Anterior cingulate cortex (tissue), 58 donors: ENCODE measurements around the gene PLCXD1.
"Not testable (repeated sequence)": the region's sequence is repeated elsewhere in the genome, so short reads cannot be mapped to it uniquely, and the experiment has no call there.

Experiments
- DNase-seq, 58 donors: peaks; one replicate each; lab custom pipeline; 2025; lab: John Stamatoyannopoulos, UW

Gene PLCXD1

GRCh38 chrX:281166-281999 is at the start of gene PLCXD1:
Gene PLCXD1, plus strand, starts transcription at chrX:281381. Its CDS starts 2,807 bp downstream, at chrX:284188.
- no peak for DNase-seq

- DNase-seq, result not testable (repeated sequence)
Observed at GRCh38 chrX:231637-232277, 49.4 kb upstream of the PLCXD1 start.

DNA sequence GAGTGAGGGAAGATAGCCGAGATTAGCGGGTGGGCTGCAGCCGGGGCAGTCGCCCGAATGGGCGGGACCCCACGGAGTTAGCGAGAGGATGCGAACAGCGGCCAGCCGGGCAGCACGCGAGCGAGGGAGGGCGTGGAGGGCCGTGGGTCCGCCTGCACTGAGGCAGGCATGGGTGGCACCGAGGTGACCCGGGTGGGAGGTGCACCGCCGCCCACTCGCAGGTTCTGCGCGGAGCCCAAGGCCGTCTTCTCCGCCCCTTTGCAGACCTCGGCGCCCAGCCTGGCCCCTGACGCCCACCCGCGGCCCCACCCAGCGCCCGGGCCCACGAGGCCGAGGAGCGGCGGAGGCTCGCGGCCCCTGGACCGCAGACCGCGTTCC is 48.9 kb upstream of the PLCXD1 start:
- not testable (repeated sequence) for DNase-seq

DNA sequence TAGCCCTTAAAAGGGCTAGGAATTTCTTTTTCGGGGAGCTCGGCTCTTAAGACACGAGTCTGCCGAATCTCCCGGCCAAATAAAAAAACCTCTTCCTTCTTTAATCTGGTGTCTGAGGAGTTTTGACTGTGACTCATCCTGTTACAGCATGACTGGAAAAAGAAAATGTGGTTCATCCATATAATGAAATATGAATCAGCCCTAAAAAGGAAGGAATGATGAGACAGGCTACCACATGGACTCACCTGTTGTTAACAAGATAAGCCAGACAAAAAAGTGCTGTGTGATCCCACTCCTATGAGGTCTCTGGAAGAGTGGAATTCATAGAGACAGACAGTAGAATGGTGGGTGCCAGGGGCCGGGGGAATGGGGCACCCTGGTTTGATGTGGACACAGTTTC is 45.0 kb upstream of the PLCXD1 start:
- DNase-seq, result not testable (repeated sequence)

DNA sequence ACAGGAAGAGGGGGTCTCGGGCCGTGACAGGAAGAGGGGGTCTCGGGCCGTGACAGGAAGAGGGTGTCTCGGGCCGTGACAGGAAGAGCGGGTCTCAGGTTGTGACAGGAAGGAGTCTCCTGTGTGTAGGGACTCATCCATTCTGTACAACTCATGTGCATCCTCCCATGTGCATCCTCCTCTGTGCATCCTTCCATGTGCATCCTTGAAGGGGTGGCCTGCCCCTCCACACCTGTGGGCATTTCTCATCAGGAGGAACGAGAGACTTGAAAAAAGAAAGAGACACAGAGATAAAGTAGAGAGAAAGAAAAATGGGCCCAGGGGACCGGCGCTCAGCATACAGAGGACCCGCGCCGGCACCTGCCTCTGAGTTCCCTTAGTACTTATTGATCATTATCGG is 30.2 kb upstream of the PLCXD1 start:
- DNase-seq, result no peak

DNA sequence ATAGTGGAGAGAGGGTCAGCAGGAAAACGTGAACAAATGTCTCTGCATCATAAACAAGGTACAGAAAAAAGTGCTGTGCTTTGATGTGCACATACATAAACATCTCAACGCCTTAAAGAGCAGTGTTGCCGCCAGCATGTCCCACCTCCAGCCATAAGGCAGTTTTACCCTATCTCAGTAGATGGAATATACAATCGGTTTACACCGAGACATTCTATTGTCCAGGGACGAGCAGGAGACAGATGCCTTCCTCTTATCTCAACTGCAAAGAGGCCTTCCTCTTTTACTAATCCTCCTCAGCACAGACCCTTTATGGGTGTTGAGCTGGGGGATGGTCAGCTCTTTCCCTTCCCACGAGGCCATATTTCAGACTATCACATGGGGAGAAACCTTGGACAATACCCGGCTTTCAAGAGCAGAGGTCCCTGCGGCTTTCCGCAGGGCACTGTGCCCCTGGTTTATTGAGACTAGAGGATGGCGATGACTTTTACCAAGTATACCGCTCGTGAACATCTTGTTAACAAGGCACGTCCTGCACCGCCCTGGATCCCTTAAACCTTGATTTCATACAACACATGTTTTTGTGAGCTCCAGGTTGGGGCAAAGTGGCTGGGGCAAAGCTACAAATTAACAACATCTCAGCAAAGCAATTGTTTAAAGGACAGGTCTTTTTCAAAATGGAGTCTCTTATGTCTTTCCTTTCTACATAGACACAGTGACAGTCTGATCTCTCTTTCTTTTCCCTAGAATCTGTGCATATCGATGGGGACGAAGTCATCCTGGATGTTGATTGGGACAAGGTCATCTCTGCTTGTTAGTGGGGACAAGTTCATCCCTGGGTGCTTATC is 29.6 kb upstream of the PLCXD1 start:
- not testable (repeated sequence) for DNase-seq

DNA sequence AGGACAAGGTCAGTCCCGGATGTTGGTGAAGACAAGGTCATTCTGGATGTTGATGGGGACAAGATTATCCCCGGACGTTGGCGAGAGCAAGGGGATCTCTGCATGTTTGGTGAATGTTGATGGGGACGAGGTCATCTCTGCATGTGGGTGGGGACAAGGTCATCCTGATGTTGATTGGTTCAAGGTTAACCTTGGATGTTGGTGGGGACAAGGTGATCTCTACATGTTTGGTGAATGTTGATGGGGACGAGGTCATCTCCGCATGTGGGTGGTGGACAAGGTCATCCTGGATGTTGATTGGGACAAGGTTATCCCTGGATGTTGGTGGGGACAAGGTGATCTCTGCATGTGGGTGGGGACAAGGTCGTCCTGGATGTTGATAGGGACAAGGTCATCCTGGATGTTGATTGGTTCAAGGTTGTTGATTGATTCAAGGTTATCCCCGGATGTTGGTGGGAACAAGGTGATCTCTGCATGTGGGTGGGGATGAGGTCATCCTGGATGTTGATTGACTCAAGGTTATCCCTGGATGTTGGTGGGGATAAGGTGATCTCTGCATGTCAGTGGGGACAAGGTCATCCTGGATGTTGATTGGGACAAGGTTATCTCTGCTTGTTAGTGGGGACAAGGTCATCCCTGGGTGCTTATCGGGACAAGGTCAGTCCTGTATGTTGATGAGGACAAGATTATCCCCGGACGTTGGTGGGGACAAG is 28.8 kb upstream of the PLCXD1 start:
- DNase-seq, result no peak

DNA sequence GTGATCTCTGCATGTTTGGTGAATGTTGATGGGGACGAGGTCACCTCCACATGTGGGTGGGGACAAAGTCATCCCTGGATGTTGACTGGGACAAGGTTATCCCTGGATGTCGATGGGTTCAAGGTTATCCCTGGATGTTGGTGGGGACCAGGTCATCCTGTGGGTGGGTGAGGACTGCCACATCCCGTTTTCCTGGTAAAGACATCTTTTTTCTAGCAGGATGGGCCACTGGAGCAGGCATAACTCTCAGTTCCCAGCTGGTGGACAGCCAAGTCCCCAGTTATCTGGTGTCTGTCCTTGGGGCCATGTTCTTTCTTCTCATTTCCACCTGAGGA is 28.3 kb upstream of the PLCXD1 start:
- DNase-seq, result no peak

- DNase-seq, result no peak
Observed at GRCh38 chrX:253451-254297, 27.5 kb upstream of the PLCXD1 start.

GRCh38 chrX:254630-255215 is 26.5 kb upstream of the PLCXD1 start:
- DNase-seq, result no peak

- DNase-seq, result no peak
Observed at GRCh38 chrX:255923-256331, 25.3 kb upstream of the PLCXD1 start.

- not testable (repeated sequence) for DNase-seq
Observed at GRCh38 chrX:257054-257453, 24.1 kb upstream of the PLCXD1 start.

DNA sequence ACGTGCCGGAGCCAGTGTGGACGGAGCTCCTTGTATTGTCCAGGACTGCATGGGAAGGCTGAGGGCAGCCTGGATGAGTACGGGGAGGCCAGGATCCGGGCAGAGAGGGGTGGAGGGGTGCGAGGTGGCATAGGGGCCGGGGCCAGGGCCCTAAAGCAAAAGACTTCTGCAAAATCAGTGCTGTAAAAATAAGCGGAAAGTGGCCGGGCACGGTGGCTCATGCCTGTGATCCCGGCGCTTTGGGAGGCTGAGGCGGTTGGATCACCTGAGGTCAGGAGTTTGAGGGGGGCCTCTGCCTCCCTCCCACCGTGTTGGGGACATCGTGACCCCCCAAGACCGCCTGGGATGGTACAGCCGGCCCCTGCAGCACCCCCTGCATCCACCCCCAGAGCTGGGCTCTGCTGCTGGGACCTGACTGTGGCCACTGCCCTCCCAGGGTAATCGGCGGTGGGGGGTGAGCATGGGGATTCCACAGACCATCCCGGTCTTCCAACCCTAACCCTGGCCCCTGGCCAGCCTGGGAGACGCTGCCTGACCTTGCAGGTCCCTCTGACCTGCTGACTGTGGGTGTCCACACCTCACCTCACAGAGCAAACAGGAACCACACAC is 23.4 kb upstream of the PLCXD1 start:
- DNase-seq, result no peak

GRCh38 chrX:258291-259040 is 22.7 kb upstream of the PLCXD1 start:
- no peak for DNase-seq

GRCh38 chrX:259692-260355 is 21.4 kb upstream of the PLCXD1 start:
- DNase-seq, result no peak

DNA sequence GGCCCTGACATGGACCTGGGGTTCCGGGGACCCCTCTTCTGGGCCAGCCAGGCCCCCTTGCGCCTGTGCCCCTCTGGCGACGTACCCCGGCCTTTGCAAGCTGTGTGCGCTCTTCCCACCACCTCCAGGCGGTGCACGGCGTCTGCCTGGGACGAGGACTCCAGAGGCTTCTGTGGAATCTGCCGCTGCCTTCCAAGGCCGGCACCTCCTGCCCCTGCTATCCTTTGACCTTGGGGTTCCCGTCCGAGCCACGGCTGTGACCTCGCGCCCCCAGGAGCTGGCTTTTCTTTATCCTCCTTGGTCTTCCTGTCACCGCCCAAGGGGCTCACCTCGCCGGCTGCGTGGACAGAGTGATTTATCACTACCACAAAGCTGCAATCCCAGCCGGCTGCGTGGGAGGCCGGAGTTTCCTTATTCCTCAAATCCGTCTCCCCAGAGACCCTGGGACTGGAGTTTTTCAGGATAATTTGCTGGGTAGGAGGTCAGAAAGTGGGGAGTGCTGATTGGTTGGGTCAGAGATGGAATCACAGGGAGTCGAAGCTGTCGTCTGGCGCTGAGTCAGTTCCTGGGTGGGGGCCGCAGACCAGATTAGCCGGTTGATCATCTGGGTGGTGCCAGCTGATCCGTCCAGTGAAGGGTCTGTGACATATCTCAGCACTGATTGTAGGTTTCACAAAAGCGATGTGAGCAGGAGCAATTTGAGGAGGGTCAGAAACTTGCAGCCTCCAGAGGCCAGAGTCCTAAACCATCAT is 19.8 kb upstream of the PLCXD1 start:
- no peak for DNase-seq

GRCh38 chrX:261919-262352 is 19.2 kb upstream of the PLCXD1 start:
- DNase-seq, result no peak
